ENCODE data around the gene TKFC.
"Not testable (repeated sequence)": the region's sequence is repeated elsewhere in the genome, so short reads cannot be mapped to it uniquely, and the experiment has no call there.

The TKFC gene

DNA sequence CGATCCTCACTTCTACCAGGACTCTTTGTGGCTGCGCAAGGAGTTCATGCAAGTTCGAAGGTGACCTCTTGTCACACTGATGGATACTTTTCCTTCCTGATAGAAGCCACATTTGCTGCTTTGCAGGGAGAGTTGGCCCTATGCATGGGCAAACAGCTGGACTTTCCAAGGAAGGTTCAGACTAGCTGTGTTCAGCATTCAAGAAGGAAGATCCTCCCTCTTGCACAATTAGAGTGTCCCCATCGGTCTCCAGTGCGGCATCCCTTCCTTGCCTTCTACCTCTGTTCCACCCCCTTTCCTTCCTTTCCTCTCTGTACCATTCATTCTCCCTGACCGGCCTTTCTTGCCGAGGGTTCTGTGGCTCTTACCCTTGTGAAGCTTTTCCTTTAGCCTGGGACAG is 35.6 kb downstream of the TKFC start:
- DNase-seq (ENCODE audit: low spot score) = no peak

DNA sequence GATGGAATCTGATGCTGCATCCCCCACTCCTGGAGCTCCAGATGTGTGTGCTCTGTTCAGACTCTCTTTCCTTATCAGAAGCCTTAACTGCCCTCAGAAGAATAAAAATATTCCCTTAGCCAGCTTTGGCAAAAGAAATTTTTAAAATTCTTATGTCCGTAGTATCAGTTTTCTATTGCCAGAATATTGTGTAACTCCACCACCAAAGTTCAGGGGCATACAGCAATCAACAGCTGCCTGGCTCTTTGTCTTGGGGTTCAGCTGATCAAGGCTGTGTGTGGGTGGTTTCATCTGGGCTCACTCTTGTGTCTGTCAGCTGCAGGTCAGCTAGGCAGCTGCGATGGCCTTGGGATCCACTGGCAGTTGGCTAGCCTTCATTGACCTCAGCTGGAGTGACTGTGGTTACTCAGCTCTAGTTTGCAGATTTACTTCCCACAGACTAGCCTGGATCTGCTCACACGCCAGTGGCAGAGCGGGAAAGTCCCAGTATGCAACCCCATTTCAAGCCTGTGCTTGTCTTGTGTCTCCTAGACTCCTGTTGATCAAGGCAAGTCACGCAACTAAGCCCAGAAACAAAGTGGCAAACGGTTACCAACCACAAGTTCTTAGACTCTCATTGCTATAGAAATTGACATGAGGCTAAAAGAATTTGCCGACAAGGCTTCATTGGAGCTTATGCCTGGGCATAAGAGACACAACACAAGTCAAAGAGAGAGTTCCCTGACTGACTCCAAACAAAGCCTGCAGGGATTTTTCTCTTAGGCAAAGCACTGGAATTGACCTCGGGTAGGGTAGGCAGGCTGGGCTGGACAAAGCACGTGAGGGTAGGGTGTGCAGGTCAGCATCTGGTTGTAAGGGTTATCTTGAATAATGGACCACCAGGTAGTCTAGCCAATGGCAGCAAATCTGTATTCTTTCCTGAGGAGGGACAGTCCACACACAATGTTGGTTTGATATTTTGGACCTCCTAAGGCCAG is 36.6 kb downstream of the TKFC start:
- DNase-seq (ENCODE audit: low spot score) = peak; percentile 49

DNA sequence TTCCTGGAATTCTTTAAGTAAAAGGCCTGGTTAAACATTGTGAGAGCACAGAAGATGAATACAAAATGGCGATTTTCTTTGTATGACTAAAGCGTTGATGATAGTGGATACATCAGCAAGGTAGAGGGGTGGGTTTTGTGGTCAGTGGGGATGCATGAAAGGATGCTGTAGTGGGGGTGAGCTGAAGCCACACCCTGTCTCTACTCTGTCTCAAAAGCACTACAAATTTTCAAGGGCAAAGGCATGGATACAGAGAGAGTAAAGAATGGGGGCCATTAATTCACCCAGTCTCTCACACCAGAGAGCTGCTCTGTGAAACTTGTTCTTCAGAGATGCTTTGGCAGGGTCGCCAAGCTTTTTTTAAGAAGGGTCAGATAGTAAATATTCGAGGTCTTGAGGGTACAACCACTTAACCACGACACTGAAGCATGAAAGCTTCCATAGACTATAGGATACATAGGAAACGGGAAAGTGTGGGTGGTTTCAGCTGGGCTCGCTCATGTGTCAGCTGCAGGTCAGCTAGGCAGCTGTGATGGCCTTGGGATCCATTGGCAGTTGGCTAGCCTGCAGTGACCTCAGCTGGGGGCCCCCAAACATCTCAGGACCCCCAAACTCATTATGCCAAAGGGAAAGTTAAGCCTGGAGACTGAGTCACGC is 37.4 kb downstream of the TKFC start:
- DNase-seq (ENCODE audit: low spot score) = no peak

DNA sequence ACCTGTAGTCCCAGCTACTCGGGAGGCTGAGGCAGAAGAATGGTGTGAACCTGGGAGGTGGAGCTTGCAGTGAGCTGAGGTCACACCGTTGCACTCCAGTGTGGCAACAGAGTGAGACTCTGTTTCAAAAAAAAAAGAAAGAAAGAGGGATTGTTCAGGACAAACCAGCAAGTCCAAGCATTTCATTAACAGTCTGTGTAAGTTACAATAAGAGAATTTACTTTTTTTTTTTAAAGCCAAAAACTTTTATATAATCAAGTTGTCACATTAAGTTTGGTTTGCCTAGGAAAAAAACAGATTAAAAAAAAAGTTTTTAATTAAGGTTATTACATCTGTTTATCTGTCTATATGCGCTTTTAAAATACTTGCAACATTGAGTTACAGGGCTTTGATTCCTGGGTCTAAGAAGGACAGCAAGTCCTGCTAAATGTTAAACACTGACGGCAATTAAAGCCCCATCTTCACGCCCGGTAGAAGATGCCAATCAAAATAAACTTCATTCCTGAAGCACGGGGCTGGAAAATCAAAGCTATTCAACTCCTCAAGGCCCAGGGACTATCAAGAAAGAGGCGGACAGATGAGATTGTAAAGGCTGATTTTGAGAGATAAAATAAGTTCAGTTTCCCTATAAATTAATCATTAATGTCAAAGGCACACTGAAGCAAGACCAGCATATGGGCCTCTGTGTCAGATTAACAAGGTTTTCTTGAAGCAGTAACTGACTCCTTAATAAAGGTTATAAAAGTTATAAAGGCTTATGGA is 39.8 kb downstream of the TKFC start:
- no peak for DNase-seq (ENCODE audit: low spot score)

DNA sequence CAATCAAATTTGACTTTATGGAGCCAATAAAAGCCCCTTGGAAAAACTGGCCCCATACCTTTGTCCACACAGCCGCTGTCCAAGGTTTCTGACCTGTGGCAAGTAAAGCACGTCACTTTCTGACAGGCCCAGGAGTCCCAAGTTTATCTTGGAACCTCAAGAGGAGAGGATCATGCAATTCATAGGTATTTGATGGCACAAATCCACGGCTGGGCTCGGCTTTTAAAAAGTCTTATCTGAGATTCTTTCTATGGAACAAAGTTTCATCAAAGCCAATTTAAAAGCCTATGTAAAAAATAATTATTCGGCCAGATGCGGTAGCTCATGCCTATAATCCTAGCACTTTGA is 42.7 kb downstream of the TKFC start:
- no peak for DNase-seq (ENCODE audit: low spot score)

DNA sequence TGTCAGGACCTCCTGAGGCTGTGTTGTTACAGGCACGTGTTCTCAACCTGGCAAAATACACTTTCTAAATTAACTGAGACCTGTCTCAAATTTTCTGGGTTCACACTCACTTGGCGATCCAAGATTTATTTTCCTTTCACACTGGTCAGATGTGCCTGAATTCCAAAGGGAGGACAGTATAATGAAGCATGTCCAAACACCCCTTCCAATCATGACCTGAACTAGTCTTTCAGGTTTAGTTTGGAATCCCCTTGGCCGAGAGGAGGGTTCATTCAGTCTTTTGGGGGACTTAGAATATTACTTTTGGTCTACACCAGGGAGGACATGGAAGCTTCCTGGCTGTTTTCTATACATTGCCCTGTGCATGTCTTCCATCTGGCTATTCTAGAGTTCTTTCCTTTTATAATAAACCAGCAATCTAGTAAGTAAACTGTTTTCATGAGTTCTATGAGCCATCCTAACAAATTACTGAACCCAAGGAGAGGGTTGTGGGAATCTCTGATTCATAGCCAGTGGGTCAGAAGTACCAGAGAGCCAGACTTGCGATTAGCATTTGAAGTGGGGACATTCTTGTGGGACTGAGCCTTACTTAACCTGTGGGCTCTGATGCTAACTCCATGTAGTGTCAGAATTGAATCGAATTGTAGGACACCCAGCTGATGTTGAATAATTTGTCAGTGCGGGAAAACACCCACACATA is 44.6 kb downstream of the TKFC start:
- no peak for DNase-seq (ENCODE audit: low spot score)

DNA sequence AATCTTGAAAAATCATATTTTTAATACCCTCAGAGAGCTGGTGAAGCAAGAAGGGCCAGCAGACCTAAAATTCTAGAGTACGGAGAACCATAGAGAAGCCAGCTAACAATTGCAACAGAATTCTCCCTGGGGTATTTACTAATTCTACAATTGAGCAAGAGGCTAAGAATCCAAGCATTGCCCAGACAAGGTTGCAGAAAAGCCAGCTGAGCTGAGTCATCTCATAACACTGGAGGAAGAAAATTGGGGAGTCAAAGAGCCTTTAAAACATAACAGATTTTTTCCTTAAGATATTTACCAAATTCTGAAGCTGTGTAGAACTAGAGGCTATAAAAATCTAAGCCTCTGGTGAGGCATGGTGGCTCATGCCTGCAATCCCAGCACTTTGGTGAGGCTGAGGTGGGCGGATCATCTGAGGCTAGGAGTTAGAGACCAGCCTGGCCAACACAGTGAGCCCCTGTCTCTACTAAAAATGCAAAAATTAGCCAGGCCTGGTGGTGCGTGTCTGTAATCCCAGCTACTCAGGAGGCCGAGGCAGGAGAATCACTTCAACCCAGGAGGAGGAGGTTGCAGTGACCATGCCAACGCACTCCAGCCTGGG is 45.8 kb downstream of the TKFC start:
- peak; percentile 94 for DNase-seq (ENCODE audit: low spot score)

DNA sequence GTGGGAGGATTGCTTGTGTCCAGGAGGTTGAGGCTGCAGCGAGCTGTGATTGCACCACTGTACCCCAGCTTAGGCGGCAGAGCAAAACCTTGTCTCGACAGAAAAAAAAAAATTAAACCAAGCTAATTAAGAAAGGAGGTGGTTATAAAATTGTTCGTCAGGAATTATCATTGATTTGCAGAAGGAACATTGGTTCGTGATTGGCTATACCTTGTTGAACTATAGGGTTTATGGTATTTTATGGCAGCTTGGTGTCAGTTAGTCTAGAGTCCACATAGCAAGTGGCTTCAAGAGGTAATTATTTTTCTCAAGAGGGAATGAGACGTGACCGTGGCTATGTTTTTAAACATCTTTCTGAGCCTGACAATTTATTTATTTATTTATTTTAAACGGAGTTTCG is 47.9 kb downstream of the TKFC start:
- DNase-seq (ENCODE audit: low spot score) = no peak

DNA sequence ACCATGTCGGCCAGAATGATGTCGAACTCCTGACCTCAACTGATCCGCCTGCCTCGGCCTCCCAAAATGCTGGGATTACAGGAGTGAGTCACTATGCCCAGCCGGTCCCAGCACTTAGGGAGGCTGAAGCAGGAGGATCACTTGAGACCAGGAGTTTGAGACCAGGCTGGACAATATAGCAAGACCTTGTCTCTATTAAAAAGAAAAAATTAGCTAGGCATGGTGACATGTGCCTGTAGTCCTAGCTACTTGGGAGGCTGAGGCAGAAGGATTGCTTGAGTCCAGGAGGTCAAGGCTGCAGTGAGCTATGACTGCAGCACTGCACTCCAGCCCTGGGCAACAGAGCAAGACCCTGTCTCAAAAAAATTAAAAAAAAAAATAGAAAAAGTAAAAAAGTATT is 50.8 kb downstream of the TKFC start:
- not testable (repeated sequence) for DNase-seq (ENCODE audit: low spot score)

DNA sequence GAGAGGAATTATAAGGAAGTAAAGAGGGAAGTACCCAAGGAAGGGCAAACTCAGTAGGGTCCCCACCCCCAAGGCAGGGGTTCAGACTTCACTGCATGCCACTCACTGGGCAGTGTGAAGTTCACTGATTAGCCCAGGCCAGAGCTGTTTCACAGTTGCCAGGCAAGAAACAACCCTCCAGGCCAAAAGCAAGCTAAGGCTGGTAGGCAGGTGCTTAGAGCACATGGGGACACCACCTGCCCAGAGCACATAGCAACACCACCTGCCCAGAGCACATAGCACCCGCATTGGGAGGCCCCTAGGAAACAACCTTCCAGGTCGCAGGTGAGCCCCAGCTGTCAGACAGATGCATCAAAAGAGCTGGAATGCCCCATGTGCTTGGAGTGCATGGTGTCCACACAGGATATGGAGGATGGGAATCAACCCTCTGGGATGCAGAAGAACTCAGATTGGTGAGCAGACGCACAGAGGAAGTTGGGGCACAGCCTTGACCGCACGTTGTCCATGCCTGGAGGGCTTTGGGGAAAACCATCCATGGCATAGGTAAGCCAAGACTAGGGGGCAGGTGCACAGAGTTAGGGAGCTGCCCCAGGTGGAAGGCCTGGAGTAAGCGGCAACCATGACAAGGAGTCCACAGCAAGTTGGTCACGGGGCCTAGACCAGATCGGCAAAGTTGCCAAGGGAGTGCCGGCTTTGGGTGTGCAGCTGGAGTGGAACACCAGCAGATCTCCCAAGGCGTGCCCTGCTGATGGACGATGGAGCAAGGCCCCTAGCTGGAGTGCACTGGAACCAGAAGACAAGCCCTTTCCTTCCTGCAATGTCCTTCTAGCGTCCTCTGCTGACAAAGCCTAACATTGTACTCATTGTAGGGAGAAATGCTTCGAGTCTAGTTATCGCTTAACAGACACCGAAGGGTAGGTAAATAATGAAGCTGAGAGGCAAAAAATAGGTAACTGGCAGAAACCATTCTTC is 51.5 kb downstream of the TKFC start:
- no peak for DNase-seq (ENCODE audit: low spot score)

DNA sequence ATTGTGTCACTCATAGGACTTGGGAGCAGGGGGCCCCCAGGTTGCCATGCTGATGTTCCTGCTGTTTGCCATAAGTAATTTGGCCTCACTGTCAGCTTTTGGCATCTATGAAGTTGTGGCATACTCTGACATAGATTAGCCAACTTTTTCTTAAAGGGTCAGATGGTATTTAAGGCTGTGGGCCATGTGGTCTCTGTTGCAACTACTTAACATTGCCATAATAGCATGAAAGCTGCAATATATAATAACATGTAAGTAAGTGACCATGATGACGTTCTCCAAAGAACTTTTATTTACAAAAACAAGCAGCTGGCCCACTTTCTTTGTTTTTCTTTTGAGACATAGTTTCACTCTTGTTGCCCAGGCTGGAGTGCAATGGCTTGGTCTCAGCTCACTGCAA is 57.1 kb downstream of the TKFC start:
- no peak for DNase-seq (ENCODE audit: low spot score)

DNA sequence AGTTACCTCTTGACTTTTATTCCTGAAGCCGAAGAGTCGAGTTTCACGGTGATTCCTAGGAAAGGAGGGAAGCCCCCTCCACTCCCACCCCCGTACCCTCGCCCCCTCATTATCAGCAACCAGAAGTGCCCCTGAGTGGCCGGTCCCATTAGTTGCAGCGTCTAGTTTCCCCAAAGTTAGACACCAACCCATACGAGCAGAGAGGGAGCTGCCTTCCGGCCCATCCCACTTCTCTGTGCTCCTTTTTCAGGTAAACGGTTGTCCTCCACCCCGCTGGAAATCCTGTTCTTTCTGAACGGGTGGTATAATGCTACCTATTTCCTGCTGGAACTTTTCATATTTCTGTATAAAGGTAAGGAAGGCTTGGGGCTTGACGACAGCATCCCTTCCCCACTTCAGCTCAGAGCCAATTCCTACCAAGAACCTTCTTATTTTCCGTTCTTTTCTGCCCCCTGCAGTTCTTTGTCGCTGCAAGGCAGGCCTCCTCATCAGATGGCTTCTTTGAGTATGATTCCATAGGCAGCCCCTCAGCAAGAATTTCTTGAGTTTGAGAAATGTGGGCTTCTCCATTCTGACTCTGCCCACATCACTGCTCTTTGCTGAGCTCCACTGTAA is 60.1 kb downstream of the TKFC start:
- DNase-seq (ENCODE audit: low spot score) = peak; percentile 44

Measured in hepatic stellate cell (primary cell).